Omental fat pad (tissue), 4 donors: ENCODE results near the gene RNF40. TPM values are rescaled to one million over a fixed set of nuclear protein-coding genes. Genes with fewer than 3 reads are reported as not detected.

Experiments
- ATAC-seq: fragments of 150-250 bp; one replicate; pipeline ENCODE4 v1.9.1; 2016; ENCODE audit warnings: mild to moderate bottlenecking, moderate library complexity; ENCODE audit not compliant: low FRiP score
- DNase-seq: peaks from one replicate; pipeline ENCODE4 v3.0.0-alpha.2; 2019; ENCODE audit warnings: low spot score
- CTCF ChIP-seq, 3 donors: fragments of 450-650 bp; IDR thresholded peaks; one replicate each; pipeline ENCODE4 v1.5.1; 2016 to 2017; ENCODE audit warnings: antibody characterized with exemption in 3 of 3, mild to moderate bottlenecking in 3 of 3, moderate library complexity in 2 of 3
- small RNA-seq: library from RNA; depleted of rRNA; stranded (forward); fragments of <200 nt; gene quantifications from one replicate; pipeline ENCODE3, GENCODE V24; 2016
- total RNA-seq, 4 donors: library from RNA; depleted of rRNA; stranded (reverse); fragments of >200 nt; gene quantifications; one replicate each; pipeline ENCODE4 v1.1.0, GENCODE V29; 2016

The RNF40 gene
- total RNA-seq, 4 donors from 2014 or later, result 53.9 to 77.7 (median 69.5) TPM

- DNase-seq, result no peak
- no peak for ATAC-seq
- TF ChIP-seq CTCF (IDR thresholded peaks at IDR 0.05), result no peak
These were observed 59.8 kb downstream of the RNF40 start for GRCh38 chr16:30821891-30822290.

Small RNA genes lying within 50 kb of the gene (small RNA-seq; reads per million reads assigned to genes)
- gene RF00017, result not detected

Other genes starting within 250 kb of the RNF40 start
- gene ZNF768, start 235.8 kb upstream of the RNF40 start, total RNA-seq, result 10 to 100 TPM; 16.5 to 22.5 (median 18.6) TPM
- gene ZNF747, start 227.5 kb upstream of the RNF40 start, total RNA-seq, result 10 to 100 TPM in 2 of 4 donors, 1 to 10 TPM in 2; 7.7 to 12.1 (median 10.4) TPM
- 10 to 100 TPM in 2 of 4 donors, 1 to 10 TPM in 2; 4.5 to 15.9 (median 10.1) TPM for gene ZNF764, start 203.9 kb upstream of the RNF40 start, total RNA-seq
- gene ZNF688, start 190.6 kb upstream of the RNF40 start, total RNA-seq, result 10 to 100 TPM in 3 of 4 donors, 1 to 10 TPM in 1; 7.4 to 24.0 (median 13.3) TPM
- 10 to 100 TPM in 1 of 4 donors, 1 to 10 TPM in 3; 4.5 to 12.1 (median 8.1) TPM for gene ZNF785, start 176.6 kb upstream of the RNF40 start, total RNA-seq
- 1 to 10 TPM; 5.5 to 9.5 (median 7.0) TPM for gene ZNF689, start 151.9 kb upstream of the RNF40 start, total RNA-seq
- gene PRR14, start 111.4 kb upstream of the RNF40 start, total RNA-seq, result 10 to 100 TPM; 12.7 to 50.4 (median 17.6) TPM
- gene FBRS, start 103.9 kb upstream of the RNF40 start, total RNA-seq, result 10 to 100 TPM; 15.4 to 49.7 (median 23.4) TPM
- 10 to 100 TPM; 15.9 to 40.4 (median 30.0) TPM for gene SRCAP, start 63.2 kb upstream of the RNF40 start, total RNA-seq
- 10 to 100 TPM; 25.2 to 34.0 (median 29.4) TPM for gene PHKG2, start 13.9 kb upstream of the RNF40 start, total RNA-seq
- gene CFAP119, start 260 bp upstream of the RNF40 start, total RNA-seq, result 1 to 10 TPM; 1.4 to 4.8 (median 2.5) TPM
- 10 to 100 TPM in 2 of 4 donors, 1 to 10 TPM in 2; 8.7 to 15.0 (median 11.5) TPM for gene ZNF629, start 24.9 kb downstream of the RNF40 start, total RNA-seq
- gene BCL7C, start 131.8 kb downstream of the RNF40 start, total RNA-seq, result 10 to 100 TPM; 17.4 to 37.0 (median 22.2) TPM
- gene CTF1, start 134.3 kb downstream of the RNF40 start, total RNA-seq, result 1 to 10 TPM; 1.7 to 3.5 (median 2.3) TPM
- gene FBXL19, start 161.2 kb downstream of the RNF40 start, total RNA-seq, result 1 to 10 TPM; 4.7 to 9.1 (median 6.9) TPM
- 10 to 100 TPM; 15.5 to 42.6 (median 33.9) TPM for gene ORAI3, start 186.7 kb downstream of the RNF40 start, total RNA-seq
- 10 to 100 TPM in 2 of 4 donors, 1 to 10 TPM in 2; 5.3 to 13.6 (median 9.2) TPM for gene SETD1A, start 195.4 kb downstream of the RNF40 start, total RNA-seq
- gene HSD3B7, start 222.9 kb downstream of the RNF40 start, total RNA-seq, result 10 to 100 TPM; 23.2 to 45.3 (median 33.0) TPM
- gene STX1B, start 248.3 kb downstream of the RNF40 start, total RNA-seq, result 1 to 10 TPM in 2 of 4 donors, under 1 TPM in 2; 0.47 to 1.9 (median 1.0) TPM